ENCODE results near the gene ARL6.

The ARL6 gene, protein sequence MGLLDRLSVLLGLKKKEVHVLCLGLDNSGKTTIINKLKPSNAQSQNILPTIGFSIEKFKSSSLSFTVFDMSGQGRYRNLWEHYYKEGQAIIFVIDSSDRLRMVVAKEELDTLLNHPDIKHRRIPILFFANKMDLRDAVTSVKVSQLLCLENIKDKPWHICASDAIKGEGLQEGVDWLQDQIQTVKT

DNA sequence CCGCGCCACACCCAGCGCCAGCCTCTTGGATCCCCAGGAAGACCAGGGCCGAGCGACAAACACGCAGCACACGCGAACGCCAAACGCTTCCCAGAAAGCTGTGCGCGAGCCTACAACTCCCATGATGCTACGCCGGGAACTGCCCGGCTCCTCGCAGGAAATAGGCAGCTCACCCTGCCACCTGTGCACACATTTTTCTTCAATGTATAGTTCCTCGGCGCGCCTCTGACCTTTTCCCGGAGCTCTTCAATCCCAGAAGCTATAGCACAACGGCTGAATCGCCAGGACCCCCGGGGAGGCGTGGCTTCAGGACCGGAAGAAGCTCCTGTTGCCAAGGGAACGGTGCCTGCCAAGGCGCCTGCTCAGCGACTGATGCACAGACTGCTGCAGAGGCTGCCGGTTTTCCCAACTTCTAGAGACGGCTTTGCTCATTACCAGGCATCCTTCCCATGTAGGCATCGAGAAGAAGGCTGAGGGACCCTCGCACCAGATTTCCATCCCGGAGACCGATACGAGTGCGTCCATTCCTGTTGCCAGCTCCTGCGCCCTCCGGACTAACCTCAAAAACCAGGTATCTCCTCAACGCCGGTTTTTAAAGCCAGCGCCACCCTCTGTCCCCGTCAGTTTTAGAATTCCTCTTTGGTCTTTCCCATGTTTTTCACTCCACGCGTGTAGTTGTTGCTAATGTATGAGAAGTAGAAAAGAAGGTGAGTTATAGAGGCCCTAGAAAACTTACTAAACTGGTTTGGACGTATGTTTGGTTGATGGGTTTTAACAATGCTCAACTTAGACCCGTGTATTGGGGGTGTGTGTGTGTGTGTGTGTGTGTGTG, at the start of gene ARL6:
Gene ARL6 (plus strand): TSS at position 352 of the 832 bp plus-strand sequence. CDS start 3,350 bp downstream, outside the sequence.
- DNase-seq (ENCODE audit: extremely low read depth, low read depth) = peak; percentile 41
- TF ChIP-seq, protein P1, sequence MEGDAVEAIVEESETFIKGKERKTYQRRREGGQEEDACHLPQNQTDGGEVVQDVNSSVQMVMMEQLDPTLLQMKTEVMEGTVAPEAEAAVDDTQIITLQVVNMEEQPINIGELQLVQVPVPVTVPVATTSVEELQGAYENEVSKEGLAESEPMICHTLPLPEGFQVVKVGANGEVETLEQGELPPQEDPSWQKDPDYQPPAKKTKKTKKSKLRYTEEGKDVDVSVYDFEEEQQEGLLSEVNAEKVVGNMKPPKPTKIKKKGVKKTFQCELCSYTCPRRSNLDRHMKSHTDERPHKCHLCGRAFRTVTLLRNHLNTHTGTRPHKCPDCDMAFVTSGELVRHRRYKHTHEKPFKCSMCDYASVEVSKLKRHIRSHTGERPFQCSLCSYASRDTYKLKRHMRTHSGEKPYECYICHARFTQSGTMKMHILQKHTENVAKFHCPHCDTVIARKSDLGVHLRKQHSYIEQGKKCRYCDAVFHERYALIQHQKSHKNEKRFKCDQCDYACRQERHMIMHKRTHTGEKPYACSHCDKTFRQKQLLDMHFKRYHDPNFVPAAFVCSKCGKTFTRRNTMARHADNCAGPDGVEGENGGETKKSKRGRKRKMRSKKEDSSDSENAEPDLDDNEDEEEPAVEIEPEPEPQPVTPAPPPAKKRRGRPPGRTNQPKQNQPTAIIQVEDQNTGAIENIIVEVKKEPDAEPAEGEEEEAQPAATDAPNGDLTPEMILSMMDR (IDR thresholded peaks at IDR 0.05; ENCODE audit: low read depth, low read length) = peak; percentile 23

DNA sequence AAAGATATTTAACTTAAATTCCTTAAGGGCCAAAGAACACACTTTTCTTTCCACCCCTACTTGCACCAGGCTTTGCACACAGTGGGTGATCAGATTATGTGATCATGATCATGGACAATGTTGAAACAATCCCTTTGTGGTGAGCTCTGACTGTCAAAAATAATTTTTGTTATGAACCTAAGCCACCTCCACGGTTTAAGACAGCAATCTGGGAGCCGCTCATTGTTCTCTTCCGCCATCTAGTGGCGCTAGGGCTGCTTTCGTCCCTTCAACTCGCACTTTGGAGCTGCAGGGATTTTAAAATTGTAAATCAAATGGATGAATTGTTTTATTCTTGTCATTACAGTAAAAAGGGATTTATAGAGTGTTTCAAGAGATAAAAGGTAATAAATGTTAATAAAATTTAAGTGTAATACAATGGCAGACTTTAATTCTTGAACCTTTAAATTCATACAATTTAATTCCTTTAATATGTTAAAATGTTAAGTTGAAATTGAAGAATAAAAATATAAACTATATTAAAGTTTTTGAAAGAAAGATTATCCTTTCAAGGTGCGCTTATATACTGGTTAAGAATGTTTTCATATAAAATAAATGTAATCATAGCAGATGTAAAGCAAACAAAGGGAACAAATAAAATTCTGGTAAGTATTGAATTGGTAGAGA, 45.3 kb upstream of the ARL6 start:
- peak; percentile 16 for DNase-seq (ENCODE audit: extremely low read depth, low read depth)
- TF ChIP-seq, protein P1 (IDR thresholded peaks at IDR 0.05; ENCODE audit: low read depth, low read length) = peak; percentile 99

DNA sequence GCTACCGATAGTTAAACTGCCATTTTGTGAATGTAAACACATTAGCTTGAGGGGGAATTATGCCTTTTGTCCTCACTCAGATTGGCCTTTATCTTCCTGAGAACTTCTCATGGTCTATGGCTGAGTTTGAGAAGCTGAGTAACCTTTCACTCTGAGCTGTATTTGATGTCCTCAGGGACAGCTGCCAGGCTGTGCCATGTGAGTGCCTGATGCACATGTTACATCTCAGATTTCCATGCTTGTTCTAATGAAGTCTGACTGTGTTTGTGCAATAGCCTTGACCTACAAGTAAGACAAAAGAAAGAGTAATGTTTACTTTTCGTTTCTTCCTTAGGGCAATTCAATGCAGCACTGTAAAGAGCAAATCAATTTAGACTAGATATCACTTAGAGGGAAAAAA, 44.1 kb upstream of the ARL6 start:
- TF ChIP-seq, protein P1 (IDR thresholded peaks at IDR 0.05; ENCODE audit: low read depth, low read length) = no peak
- no peak for DNase-seq (ENCODE audit: extremely low read depth, low read depth)

DNA sequence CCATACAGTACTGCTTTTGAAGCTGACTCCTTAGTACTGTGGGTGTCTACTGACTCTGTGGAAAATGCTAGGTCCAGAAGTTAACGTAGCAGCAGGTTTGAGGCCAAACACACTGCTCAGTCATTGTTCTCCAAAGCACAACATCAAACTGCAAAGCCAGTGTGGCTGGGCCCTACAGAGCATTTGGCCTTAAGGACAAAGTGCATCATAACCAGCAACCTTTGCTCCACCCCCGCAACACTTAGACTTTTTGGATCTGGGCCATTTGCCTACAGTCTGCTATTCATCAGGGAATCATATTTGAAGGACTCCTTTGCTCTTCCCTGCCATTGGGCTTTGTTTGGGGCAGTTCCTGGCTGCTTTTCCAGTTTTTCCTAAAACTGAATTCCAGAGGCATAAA, 43.1 kb upstream of the ARL6 start:
- DNase-seq (ENCODE audit: extremely low read depth, low read depth) = no peak
- TF ChIP-seq, protein P1 (IDR thresholded peaks at IDR 0.05; ENCODE audit: low read depth, low read length) = no peak

DNA sequence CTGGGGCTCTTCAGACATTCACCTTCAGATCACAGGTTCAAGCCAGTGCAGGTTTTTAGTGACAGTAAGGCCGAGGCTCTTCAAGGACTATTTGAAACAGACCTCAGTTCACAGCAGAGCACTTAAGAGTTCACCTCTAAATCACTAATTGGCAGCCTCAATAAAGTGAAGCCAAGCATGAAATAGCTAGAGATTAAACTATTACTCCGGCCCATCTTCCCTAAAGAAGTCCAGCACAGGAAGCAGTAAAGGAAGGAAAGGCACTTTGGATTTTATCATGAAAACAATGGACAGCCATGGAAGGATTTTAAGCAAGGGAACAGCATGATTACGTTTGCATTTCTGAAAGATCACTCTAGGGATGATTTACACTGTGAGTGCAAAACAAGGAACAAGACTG, 27.6 kb upstream of the ARL6 start:
- TF ChIP-seq, protein P1 (IDR thresholded peaks at IDR 0.05; ENCODE audit: low read depth, low read length) = no peak
- DNase-seq (ENCODE audit: extremely low read depth, low read depth) = no peak

DNA sequence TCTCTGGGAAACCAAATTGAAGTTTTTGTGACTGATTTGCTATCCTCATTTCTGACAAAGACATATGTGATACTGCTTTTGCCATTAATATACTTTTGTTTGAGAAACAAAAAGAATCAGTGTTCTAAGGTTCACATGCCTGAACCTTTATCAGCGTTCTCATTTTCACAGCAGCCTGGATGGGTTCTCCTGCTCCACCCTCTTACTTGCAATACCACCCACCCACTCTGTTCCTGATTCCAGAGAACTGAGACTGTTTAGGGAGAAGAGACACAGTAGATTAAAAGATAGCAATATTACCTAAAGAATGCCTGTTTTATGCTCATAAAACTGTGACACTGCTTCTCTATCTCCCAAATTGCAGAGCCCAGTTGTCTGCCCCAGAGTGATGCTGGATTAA, 25.8 kb upstream of the ARL6 start:
- TF ChIP-seq, protein P1 (IDR thresholded peaks at IDR 0.05; ENCODE audit: low read depth, low read length) = no peak
- no peak for DNase-seq (ENCODE audit: extremely low read depth, low read depth)

DNA sequence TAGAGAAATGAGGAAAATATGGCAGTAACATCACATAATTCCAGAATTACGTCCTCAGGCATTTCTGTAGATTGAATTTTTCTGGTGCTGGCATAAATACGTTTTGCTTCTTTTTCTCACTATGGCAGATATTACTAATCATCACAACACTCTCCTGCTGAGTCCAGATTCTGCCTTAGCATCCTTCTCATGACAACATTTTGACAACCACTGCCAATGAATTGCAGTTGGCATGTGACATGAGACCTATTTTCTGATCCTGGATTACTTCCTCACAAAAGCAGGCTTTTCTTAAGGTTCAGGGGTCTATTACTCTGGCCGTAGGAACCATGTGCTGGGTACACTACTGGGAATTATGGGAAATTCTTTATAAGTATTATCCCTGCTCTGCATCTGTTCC, 22.5 kb upstream of the ARL6 start:
- TF ChIP-seq, protein P1 (IDR thresholded peaks at IDR 0.05; ENCODE audit: low read depth, low read length) = no peak
- no peak for DNase-seq (ENCODE audit: extremely low read depth, low read depth)
